HL-60 (cell line): ENCODE results near the gene DLG5.

ENCODE experiments used
- DNase-seq, 2 experiments: peaks; one replicate each; pipeline ENCODE4 v3.0.0-alpha.2; 2010 to 2020; ENCODE audit warnings: low read depth in 1 of 2, low spot score in 1 of 2
- H3K27ac ChIP-seq: fragments of 250-450 bp; sonication (Bioruptor Pico); replicated peaks from 2 replicates; pipeline ENCODE4 v1.5.1; 2020; ENCODE audit warnings: mild to moderate bottlenecking, moderate library complexity
- H3K27me3 ChIP-seq: fragments of 250-450 bp; sonication (Bioruptor Pico); 2 replicates; pipeline ENCODE4 v1.5.1; 2021; ENCODE audit warnings: mild to moderate bottlenecking, moderate library complexity; ENCODE audit not compliant: insufficient read depth, poor library complexity, severe bottlenecking
- H3K4me3 ChIP-seq: replicated peaks from 2 replicates; pipeline ENCODE4 v1.5.1; 2011; ENCODE audit warnings: mild to moderate bottlenecking, control low read depth, low read length; ENCODE audit not compliant: insufficient read depth
- GABPA ChIP-seq: IDR thresholded peaks from 2 replicates; pipeline ENCODE4 v1.6.1; 2012; ENCODE audit warnings: low read depth
- POLR2AphosphoS5 ChIP-seq: IDR thresholded peaks from 2 replicates; pipeline ENCODE4 v1.6.1; 2012; ENCODE audit warnings: low read depth
- SPI1 ChIP-seq: IDR thresholded peaks from 2 replicates; pipeline ENCODE4 v1.6.1; 2012; ENCODE audit warnings: low read depth, mild to moderate bottlenecking, borderline replicate concordance
- TF ChIP-seq, protein P1 (sequence below): IDR thresholded peaks from 2 replicates; pipeline ENCODE4 v1.6.1; 2012; ENCODE audit warnings: low read depth; ENCODE audit not compliant: insufficient replicate concordance
- TF ChIP-seq, protein P2 (sequence below): IDR thresholded peaks from one replicate; pipeline ENCODE4 v1.5.1; 2011; ENCODE audit warnings: low read length, control low read depth, inconsistent platforms; ENCODE audit not compliant: insufficient read depth

Gene DLG5

DNA sequence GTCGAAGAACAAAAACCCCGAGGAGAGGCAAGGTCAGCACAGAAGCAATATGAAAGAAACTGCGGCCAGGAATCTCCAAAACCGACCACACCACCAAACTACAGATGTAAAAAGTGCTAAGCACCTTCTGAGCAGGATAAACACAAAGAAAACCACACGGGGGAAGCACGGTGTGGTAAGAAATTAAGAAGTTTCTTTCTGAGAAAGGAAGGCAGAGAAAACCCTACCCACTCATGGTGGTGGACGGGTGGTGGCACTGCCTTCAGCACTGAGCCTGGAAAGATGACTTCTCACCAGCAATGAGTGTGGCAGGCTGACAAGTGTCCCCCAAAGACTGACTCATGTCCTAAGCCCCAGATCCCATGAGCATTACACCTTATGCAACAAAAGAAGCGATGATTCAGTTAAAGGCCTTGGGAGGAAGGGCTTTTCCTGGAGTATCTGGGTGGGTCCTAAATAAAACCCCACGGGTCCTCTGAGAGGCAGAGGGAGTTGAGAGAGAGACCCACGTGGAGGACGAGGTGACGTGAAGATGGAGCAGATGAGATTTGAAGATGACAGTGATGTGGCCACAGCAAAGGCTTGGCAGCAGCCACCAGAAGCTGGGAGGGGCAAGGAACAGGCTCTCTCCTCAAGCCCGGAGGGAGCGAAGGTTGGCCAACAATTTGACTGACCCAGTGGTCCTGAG is 124.9 kb downstream of the DLG5 start:
- TF ChIP-seq GABPA (no peak), SPI1 (no peak)
- Histone ChIP-seq H3K27me3 (no peaks in the 10 kb centered on the region), H3K4me3 (no peak overlapping the region), H3K27ac (no peak overlapping the region)
- DNase-seq: no peak

DNA sequence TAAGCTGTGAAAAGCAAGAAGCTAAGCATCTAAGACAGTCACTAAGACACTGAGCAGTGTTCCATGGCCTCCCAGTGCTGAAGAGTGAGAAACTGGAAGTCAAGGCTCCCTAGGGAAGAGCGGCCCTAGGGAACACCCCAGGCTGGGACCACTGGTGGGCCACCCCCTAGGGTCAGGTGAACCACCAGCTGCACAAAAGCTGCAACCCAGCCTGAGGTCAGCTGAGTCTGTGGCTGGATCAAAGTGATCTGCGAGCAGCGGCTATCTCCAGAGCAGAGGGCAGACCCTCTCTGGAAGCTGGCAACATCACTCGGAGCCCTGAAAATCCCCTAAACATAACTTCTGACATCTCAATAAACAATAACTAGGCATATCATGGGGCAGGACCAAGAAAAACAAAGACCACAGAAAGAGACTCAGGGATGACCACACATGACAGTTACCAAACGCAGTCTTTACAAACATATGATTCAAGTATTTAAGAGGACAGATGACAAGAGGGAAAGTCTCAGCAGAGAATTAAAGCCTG is 125.8 kb downstream of the DLG5 start:
- no peaks in the 10 kb centered on the region for H3K27me3 ChIP-seq
- no peak overlapping the region for H3K27ac ChIP-seq
- TF ChIP-seq SPI1: no peak
- TF ChIP-seq GABPA: no peak
- TF ChIP-seq, protein P1, sequence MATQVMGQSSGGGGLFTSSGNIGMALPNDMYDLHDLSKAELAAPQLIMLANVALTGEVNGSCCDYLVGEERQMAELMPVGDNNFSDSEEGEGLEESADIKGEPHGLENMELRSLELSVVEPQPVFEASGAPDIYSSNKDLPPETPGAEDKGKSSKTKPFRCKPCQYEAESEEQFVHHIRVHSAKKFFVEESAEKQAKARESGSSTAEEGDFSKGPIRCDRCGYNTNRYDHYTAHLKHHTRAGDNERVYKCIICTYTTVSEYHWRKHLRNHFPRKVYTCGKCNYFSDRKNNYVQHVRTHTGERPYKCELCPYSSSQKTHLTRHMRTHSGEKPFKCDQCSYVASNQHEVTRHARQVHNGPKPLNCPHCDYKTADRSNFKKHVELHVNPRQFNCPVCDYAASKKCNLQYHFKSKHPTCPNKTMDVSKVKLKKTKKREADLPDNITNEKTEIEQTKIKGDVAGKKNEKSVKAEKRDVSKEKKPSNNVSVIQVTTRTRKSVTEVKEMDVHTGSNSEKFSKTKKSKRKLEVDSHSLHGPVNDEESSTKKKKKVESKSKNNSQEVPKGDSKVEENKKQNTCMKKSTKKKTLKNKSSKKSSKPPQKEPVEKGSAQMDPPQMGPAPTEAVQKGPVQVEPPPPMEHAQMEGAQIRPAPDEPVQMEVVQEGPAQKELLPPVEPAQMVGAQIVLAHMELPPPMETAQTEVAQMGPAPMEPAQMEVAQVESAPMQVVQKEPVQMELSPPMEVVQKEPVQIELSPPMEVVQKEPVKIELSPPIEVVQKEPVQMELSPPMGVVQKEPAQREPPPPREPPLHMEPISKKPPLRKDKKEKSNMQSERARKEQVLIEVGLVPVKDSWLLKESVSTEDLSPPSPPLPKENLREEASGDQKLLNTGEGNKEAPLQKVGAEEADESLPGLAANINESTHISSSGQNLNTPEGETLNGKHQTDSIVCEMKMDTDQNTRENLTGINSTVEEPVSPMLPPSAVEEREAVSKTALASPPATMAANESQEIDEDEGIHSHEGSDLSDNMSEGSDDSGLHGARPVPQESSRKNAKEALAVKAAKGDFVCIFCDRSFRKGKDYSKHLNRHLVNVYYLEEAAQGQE: no peak
- TF ChIP-seq, protein P2, sequence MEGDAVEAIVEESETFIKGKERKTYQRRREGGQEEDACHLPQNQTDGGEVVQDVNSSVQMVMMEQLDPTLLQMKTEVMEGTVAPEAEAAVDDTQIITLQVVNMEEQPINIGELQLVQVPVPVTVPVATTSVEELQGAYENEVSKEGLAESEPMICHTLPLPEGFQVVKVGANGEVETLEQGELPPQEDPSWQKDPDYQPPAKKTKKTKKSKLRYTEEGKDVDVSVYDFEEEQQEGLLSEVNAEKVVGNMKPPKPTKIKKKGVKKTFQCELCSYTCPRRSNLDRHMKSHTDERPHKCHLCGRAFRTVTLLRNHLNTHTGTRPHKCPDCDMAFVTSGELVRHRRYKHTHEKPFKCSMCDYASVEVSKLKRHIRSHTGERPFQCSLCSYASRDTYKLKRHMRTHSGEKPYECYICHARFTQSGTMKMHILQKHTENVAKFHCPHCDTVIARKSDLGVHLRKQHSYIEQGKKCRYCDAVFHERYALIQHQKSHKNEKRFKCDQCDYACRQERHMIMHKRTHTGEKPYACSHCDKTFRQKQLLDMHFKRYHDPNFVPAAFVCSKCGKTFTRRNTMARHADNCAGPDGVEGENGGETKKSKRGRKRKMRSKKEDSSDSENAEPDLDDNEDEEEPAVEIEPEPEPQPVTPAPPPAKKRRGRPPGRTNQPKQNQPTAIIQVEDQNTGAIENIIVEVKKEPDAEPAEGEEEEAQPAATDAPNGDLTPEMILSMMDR: no peak
- no peak for TF ChIP-seq POLR2AphosphoS5
- no peak for DNase-seq
- H3K4me3 ChIP-seq: no peak overlapping the region

DNA sequence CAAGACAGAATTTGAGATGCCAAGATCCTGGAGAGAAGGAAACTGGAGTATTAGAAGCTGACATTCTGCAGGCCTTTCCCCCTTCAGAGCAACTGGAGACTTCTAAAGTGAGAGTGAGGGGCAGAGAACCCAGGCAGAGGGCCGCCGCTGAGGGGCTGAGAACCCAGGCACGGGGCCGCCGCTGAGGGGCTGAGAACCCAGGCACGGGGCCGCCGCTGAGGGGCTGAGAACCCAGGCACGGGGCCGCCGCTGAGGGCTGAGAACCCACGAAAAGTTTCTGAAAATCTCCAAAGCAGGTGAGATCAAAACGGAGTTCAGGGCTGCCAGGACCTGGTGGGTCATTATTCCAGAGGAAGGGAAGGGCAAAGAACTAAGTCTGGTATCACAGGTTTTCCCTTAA is 126.2 kb downstream of the DLG5 start:
- no peak for DNase-seq
- TF ChIP-seq SPI1: no peak
- TF ChIP-seq, protein P1: no peak
- TF ChIP-seq GABPA: no peak
- TF ChIP-seq, protein P2: no peak
- TF ChIP-seq POLR2AphosphoS5: no peak
- Histone ChIP-seq H3K4me3 (no peak overlapping the region), H3K27ac (no peak overlapping the region), H3K27me3 (no peaks in the 10 kb centered on the region)

DNA sequence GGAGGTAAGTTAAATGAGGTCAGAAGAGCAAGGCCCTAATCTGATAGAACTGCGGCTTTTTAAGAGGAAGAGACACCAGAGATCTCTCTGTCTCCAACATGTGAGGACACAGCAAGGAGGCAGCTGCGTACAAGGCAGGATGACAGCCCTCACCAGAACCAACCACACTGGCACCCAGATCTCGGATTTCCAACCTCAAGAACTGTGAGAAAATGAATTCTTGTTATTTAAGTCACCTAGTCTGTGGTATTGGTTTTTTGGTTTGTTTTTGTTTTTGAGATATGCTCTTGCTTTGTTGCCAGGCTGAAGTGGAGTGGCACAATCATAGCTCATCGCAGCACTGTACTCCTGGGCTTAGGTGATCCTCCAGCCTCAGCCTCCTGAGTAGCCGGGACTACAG is 127.2 kb downstream of the DLG5 start:
- TF ChIP-seq GABPA (no peak), SPI1 (no peak), POLR2AphosphoS5 (no peak)
- TF ChIP-seq, protein P1: no peak
- TF ChIP-seq, protein P2: no peak
- Histone ChIP-seq H3K27me3 (no peaks in the 10 kb centered on the region), H3K27ac (no peak overlapping the region), H3K4me3 (no peak overlapping the region)
- no peak for DNase-seq
